HG03575 (cell line): ENCODE data around the gene AOC2.
"Not testable (repeated sequence)": the region's sequence is repeated elsewhere in the genome, so short reads cannot be mapped to it uniquely, and the experiment has no call there.

Experiments
- ATAC-seq: cut with Tn5 transposase; IDR thresholded peaks from one replicate; pipeline ENCODE4 v1.9.1; 2021; ENCODE audit not compliant: unreplicated experiment, insufficient number of reproducible peaks, low FRiP score; ENCODE audit errors: extremely low read depth

AOC2 gene

DNA sequence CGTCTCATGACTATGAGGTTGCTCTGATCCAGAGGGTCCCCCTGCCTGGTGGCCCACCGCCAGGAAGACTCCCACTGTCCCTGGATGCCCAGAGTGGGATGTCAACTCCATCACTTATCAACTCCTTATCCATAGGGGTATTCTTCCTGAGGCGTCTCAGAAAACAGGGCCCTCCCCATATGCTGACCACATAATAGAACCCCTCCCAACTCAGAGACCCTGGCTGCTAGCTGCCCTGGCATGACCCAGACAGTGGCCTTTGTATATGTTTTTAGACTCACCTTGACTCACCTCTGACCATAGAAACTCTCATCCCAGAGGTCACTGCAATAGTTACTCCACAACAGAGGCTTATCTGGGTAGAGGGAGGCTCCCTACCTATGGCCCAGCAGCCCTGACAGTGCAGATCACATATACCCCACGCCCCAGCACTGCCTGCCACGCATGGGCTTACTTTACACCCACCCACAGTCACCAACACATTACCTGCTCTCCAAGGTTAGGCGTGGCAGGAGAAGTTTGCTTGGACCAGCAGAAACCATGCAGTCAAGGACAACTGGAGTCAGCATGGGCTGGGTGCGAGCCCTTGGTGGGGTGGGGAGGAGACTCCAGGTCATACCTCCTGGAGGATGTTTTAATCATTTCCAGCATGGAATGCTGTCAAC, 53.9 kb downstream of the AOC2 start:
- ATAC-seq = no peak

DNA sequence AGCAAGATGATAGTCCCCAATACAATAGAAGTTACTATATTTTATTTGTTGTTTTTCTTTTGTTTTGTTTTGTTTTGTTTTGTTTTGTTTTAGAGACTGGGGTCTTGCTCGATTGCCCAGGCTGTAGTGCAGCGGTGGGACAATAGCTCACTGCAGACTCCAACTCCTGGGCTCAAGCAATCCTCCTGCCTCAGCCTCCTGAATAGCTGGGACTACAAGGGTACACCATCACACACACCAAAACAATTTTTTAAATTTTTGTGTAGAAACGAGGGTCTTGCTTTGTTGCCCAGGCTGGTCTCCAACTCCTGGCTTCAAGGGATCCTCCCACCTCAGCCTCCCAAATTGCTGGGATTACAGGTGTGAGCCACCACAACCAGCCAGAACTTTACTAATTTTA, 55.6 kb downstream of the AOC2 start:
- not testable (repeated sequence) for ATAC-seq
